Measurements from ENCODE around the gene PPP1R12B. TPM values are rescaled to one million over a fixed set of nuclear protein-coding genes. Genes with fewer than 3 reads are reported as not detected.
A peak's percentile ranks its signal among the peaks of the same experiment; 100 is the strongest.
"Not testable (repeated sequence)": the region's sequence is repeated elsewhere in the genome, so short reads cannot be mapped to it uniquely, and the experiment has no call there.

PPP1R12B gene
- total RNA-seq, 1 experiment from 2014 or later = 33.3 TPM

DNA sequence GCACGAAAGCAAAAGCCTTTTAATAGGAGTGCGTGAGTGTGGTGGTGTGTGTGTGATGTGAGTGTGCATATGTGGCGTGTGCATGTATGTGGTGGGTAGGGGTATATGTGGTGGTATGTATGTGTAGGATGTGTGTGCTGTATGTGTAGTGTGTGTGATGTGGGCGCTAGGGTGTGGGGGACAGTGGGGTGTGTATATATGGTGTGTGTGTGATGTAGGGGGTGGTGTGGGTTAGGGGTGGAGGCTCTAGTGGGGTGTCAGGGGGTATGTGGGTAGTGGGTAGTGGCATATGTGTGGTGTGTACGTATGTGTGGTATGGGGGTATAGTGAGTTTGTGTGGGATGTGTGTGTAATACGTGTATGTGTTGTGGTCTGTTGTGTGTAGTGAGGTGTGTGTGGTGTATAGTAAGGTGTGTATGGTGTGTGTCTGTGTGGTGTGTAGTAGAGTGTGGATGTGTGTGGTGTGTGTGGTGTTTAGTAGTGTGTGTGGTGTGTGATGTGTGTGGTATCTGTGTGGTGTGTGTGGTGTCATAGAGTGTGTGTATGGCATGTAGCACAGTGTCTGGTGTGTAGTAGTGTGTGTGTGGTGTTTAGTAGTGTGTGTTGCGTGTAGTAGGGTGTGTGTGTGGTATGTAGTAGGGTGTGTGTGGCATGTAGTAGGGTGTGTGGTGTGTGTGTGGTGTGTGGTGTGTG, 275.7 kb downstream of the PPP1R12B start:
- ChIA-PET POLR2A (ENCODE audit: unreplicated experiment) (no interaction called here), CTCF (no interaction called here)
- BruUV-seq (replicated peaks) = no TSS peak
- Histone ChIP-seq H3K4me3 (no peak overlapping the region), H3F3A (ENCODE audit: insufficient read depth, low read depth) (no peaks in the 10 kb centered on the region), H3K9me3 (ENCODE audit: insufficient read depth, low read depth) (no peaks in the 10 kb centered on the region), H3K36me3 (ENCODE audit: low read depth) (no peaks in the 10 kb centered on the region), H3K4me2 (no peak overlapping the region), H3K27me3 (ENCODE audit: insufficient read depth, low read depth) (peaks cover 6% of the 10 kb centered on the region; the same call in 1 of the 2 replicates), H3K9me2 (ENCODE audit: insufficient read depth) (no peaks in the 10 kb centered on the region), H3K79me2 (ENCODE audit: low read depth) (no peaks in the 10 kb centered on the region), H2AFZ (no peak overlapping the region), H3K27ac (no peak overlapping the region), H3K4me1 (replicated peaks; ENCODE audit: insufficient read depth) (no peaks in the 10 kb centered on the region), H4K20me1 (ENCODE audit: insufficient read depth) (no peaks in the 10 kb centered on the region)
- intact Hi-C loops (cut with micrococcal nuclease; ENCODE audit: unreplicated experiment) = no loop called here
- DNase-seq = no peak
- no peak for TF ChIP-seq EZH2 (IDR thresholded peaks at IDR 0.05; ENCODE audit: low read depth)
- TF ChIP-seq CTCF (conservative IDR thresholded peaks at IDR 0.05) = no peak

DNA sequence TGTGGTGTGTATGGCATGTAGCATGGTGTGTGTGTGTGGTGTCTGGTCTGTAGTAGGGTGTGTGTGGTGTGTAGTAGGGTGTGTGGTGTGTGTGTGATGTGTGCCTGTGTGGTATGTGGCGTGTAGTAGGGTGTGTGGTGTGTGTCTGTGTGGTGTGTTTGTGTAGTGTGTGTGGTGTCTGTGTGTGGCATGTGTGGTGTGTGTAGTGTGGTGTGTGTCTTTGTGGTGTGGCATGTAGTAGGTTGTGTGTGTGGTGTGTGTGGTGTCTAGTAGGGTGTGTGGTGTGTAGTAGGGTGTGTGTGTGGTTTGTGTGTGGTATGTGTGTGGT, 276.2 kb downstream of the PPP1R12B start:
- H3K4me3 ChIP-seq = no peak overlapping the region
- TF ChIP-seq CTCF (conservative IDR thresholded peaks at IDR 0.05) (no peak), EZH2 (IDR thresholded peaks at IDR 0.05; ENCODE audit: low read depth) (no peak)
- H3K9me3 ChIP-seq (ENCODE audit: insufficient read depth, low read depth) = no peaks in the 10 kb centered on the region
- no peaks in the 10 kb centered on the region for H4K20me1 ChIP-seq (ENCODE audit: insufficient read depth)
- H3K4me2 ChIP-seq = no peak overlapping the region
- no peaks in the 10 kb centered on the region for H3K4me1 ChIP-seq (replicated peaks; ENCODE audit: insufficient read depth)
- H2AFZ ChIP-seq = no peak overlapping the region
- no TSS peak for BruUV-seq (replicated peaks)
- no peak for DNase-seq
- H3K9me2 ChIP-seq (ENCODE audit: insufficient read depth) = no peaks in the 10 kb centered on the region
- CTCF ChIA-PET = interaction anchor here (1.0 kb wide), 1 partner anchor 25 kb away, joined by 4 read pairs; no protein-coding TSS in a partner anchor
- H3K27me3 ChIP-seq (ENCODE audit: insufficient read depth, low read depth) = peaks cover 9% of the 10 kb centered on the region; the same call in 1 of the 2 replicates
- no peaks in the 10 kb centered on the region for H3K79me2 ChIP-seq (ENCODE audit: low read depth)
- intact Hi-C loops (cut with micrococcal nuclease; ENCODE audit: unreplicated experiment) = loop anchor here (5.0 kb wide), 1 partner anchor 282 kb away; the partner anchor contains the start of gene UBE2T
- H3K27ac ChIP-seq = no peak overlapping the region
- H3K36me3 ChIP-seq (ENCODE audit: low read depth) = no peaks in the 10 kb centered on the region
- no peaks in the 10 kb centered on the region for H3F3A ChIP-seq (ENCODE audit: insufficient read depth, low read depth)
- POLR2A ChIA-PET (ENCODE audit: unreplicated experiment) = no interaction called here

DNA sequence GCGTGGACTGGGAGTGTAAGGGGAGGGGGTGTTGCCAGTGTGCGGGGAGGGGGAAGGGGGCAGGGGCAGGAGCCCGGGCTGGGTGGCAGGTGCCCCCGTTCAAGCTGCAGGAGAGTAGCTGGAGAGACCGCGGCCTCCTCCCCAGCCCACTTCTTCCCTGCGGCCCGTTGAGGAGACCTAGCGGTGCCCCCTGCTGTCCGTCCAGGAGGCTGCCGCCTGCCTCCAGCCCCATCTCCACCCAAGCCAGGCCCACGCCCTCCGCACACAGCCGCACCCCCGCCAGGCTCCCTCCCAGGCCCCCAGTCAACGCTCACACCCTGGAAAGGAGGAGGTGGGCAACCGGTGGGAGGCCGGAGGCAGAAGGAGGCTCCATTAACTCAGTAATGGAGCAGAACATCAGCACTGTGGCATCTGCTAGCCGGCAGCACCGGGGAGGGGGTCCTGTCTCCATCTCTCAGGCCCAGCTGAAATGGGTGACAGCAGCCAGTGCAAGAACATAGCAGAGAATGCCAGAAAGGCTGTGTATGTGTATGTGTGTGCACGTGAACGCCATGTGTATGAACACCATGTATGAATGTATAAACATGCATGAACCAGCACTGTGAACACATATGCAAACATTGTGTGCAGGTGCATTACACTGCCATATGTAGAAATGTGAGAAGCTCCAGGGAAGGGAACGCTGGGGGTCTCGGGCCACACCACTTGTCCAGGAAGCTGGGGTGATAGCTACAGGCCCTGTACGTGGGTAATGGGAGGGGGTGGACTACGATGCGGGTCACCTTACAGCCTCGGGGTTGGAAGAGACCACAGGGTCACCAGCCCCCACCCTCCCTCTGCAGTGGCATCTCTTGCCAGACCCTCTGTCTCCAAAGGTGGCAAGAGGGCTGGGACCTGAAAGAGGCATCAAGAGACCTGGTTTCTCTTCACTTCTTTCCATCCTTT, 277.2 kb downstream of the PPP1R12B start:
- Histone ChIP-seq H3K4me3 (no peak overlapping the region), H3K27ac (no peak overlapping the region), H3F3A (ENCODE audit: insufficient read depth, low read depth) (no peaks in the 10 kb centered on the region), H3K27me3 (ENCODE audit: insufficient read depth, low read depth) (peaks cover 13% of the 10 kb centered on the region; the same call in 1 of the 2 replicates), H3K9me3 (ENCODE audit: insufficient read depth, low read depth) (no peaks in the 10 kb centered on the region), H2AFZ (no peak overlapping the region), H3K4me2 (no peak overlapping the region), H3K79me2 (ENCODE audit: low read depth) (no peaks in the 10 kb centered on the region), H3K9me2 (ENCODE audit: insufficient read depth) (no peaks in the 10 kb centered on the region), H3K36me3 (ENCODE audit: low read depth) (no peaks in the 10 kb centered on the region), H4K20me1 (ENCODE audit: insufficient read depth) (no peaks in the 10 kb centered on the region), H3K4me1 (replicated peaks; ENCODE audit: insufficient read depth) (no peaks in the 10 kb centered on the region)
- DNase-seq = peak in 1 of 2 experiments; percentile 68
- TF ChIP-seq EZH2 (IDR thresholded peaks at IDR 0.05; ENCODE audit: low read depth) (no peak), CTCF (conservative IDR thresholded peaks at IDR 0.05) (peak; percentile 66)
- no TSS peak for BruUV-seq (replicated peaks)
- intact Hi-C loops (cut with micrococcal nuclease; ENCODE audit: unreplicated experiment) = loop anchor here (5.0 kb wide), 1 partner anchor 283 kb away; the partner anchor contains the start of gene UBE2T
- POLR2A ChIA-PET (ENCODE audit: unreplicated experiment) = interaction anchor here (0.6 kb wide), 1 partner anchor 87 kb away, joined by 5 read pairs; no protein-coding TSS in a partner anchor
- CTCF ChIA-PET = interaction anchor here (1.0 kb wide), 1 partner anchor 26 kb away, joined by 4 read pairs; no protein-coding TSS in a partner anchor

- intact Hi-C loops (cut with micrococcal nuclease; ENCODE audit: unreplicated experiment) = loop anchor here (5.0 kb wide), 1 partner anchor 285 kb away; the partner anchor contains the start of gene UBE2T
- H2AFZ ChIP-seq; H3K36me3 ChIP-seq (ENCODE audit: low read depth); H3K4me1 ChIP-seq (replicated peaks; ENCODE audit: insufficient read depth); H3K79me2 ChIP-seq (ENCODE audit: low read depth); H3F3A ChIP-seq (ENCODE audit: insufficient read depth, low read depth); DNase-seq; H3K9me3 ChIP-seq (ENCODE audit: insufficient read depth, low read depth); H3K4me2 ChIP-seq; POLR2A ChIA-PET (ENCODE audit: unreplicated experiment); H3K9me2 ChIP-seq (ENCODE audit: insufficient read depth); BruUV-seq (replicated peaks); H3K27ac ChIP-seq; H3K4me3 ChIP-seq; H4K20me1 ChIP-seq (ENCODE audit: insufficient read depth): not testable (repeated sequence)
- CTCF ChIA-PET = interaction anchor here (0.7 kb wide), 1 partner anchor 150 kb away, joined by 3 read pairs; no protein-coding TSS in a partner anchor
- peaks cover 18% of the 10 kb centered on the region; the same call in 1 of the 2 replicates for H3K27me3 ChIP-seq (ENCODE audit: insufficient read depth, low read depth)
Observed at GRCh38 chr1:202627036-202627435, 278.5 kb downstream of the PPP1R12B start.
